HG03139 (cell line): ENCODE data around the gene LEMD1.

Experiments
- ATAC-seq: cut with Tn5 transposase; IDR thresholded peaks from one replicate; pipeline ENCODE4 v1.9.1; 2021; ENCODE audit not compliant: unreplicated experiment

LEMD1 gene

GRCh38 chr1:205421798-205422197 is at the start of gene LEMD1:
Gene LEMD1, minus strand, starts transcription at chr1:205422056. Its CDS starts 1,520 bp downstream, at chr1:205420536.
- ATAC-seq: no peak

GRCh38 chr1:205470131-205470530 is 48.3 kb upstream of the LEMD1 start:
- ATAC-seq: no peak

GRCh38 chr1:205466595-205467220 is 44.9 kb upstream of the LEMD1 start:
- ATAC-seq: no peak

GRCh38 chr1:205465392-205465791 is 43.5 kb upstream of the LEMD1 start:
- ATAC-seq: no peak

- ATAC-seq: no peak
Observed at GRCh38 chr1:205458777-205459566, 37.1 kb upstream of the LEMD1 start.

- no peak for ATAC-seq
Observed at GRCh38 chr1:205456868-205457745, 35.3 kb upstream of the LEMD1 start.

- no peak for ATAC-seq
Observed at GRCh38 chr1:205456383-205456867, 34.6 kb upstream of the LEMD1 start.

- no peak for ATAC-seq
Observed at GRCh38 chr1:205455581-205456382, 33.9 kb upstream of the LEMD1 start, which contains the start of gene BLACAT1. Gene BLACAT1, minus strand, starts transcription at chr1:205456045.

- no peak for ATAC-seq
Observed at GRCh38 chr1:205454903-205455335, 33.1 kb upstream of the LEMD1 start.

- ATAC-seq: no peak
Observed at GRCh38 chr1:205453466-205453865, 31.6 kb upstream of the LEMD1 start.

- no peak for ATAC-seq
Observed at GRCh38 chr1:205452933-205453332, 31.1 kb upstream of the LEMD1 start.

- ATAC-seq: no peak
Observed at GRCh38 chr1:205452364-205452763, 30.5 kb upstream of the LEMD1 start.

GRCh38 chr1:205451759-205452164 is 29.9 kb upstream of the LEMD1 start:
- ATAC-seq: no peak

GRCh38 chr1:205451202-205451601 is 29.3 kb upstream of the LEMD1 start:
- no peak for ATAC-seq

GRCh38 chr1:205450448-205450847 is 28.6 kb upstream of the LEMD1 start:
- ATAC-seq: no peak

- ATAC-seq: no peak
Observed at GRCh38 chr1:205449750-205450443, 28.0 kb upstream of the LEMD1 start.

- no peak for ATAC-seq
Observed at GRCh38 chr1:205449254-205449749, 27.4 kb upstream of the LEMD1 start.

GRCh38 chr1:205448540-205449253 is 26.8 kb upstream of the LEMD1 start:
- ATAC-seq: no peak
